D721Med (cell line): ENCODE data around the gene SLC39A7.
A peak's percentile ranks its signal among the peaks of the same experiment; 100 is the strongest.

ENCODE experiments used
- DNase-seq: peaks from one replicate; pipeline ENCODE4 v3.0.0; 2011; ENCODE audit warnings: low spot score; ENCODE audit not compliant: insufficient read length
- FAIRE-seq: peaks from 2 replicates; lab custom pipeline; 2011; peaks lifted over from hg19 to GRCh38; lab: Jason Lieb, UNC
- TF ChIP-seq, protein P1 (sequence below): IDR thresholded peaks from 2 replicates; pipeline ENCODE4 v1.5.1; 2012; ENCODE audit warnings: mild to moderate bottlenecking, control low read depth; ENCODE audit not compliant: insufficient read depth; ENCODE audit errors: missing control alignments

Gene SLC39A7

DNA sequence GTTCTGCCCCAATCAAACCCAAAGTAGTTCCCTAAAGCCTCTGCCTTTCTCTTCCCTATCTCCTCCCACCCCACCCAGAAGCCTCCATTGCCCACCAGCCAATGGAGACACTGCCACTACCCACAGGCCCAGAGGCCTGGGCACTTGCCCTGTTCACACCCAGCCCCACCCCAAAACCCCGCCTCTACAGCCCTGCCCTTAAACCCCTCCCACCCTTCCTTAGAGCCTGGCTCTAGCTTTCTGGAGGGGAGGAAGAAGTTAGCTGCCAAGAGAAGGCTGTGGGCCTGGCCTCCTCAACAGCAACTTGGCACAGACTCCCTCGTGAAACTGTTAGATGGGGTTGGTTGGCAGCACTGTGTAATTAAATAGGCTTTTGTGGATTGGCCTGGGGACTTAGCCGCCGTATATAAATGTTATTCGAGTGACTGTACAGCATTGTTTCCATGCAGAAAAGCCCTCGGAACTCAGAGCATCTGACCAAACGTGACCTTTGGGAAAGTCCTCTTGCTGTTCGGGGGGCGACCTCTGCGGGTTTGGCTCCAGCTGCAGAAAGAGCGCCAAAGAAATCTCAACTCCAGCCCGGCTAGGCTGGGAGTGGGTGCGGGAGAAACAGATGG lies 39.8 kb upstream of the SLC39A7 start:
- TF ChIP-seq, protein P1, sequence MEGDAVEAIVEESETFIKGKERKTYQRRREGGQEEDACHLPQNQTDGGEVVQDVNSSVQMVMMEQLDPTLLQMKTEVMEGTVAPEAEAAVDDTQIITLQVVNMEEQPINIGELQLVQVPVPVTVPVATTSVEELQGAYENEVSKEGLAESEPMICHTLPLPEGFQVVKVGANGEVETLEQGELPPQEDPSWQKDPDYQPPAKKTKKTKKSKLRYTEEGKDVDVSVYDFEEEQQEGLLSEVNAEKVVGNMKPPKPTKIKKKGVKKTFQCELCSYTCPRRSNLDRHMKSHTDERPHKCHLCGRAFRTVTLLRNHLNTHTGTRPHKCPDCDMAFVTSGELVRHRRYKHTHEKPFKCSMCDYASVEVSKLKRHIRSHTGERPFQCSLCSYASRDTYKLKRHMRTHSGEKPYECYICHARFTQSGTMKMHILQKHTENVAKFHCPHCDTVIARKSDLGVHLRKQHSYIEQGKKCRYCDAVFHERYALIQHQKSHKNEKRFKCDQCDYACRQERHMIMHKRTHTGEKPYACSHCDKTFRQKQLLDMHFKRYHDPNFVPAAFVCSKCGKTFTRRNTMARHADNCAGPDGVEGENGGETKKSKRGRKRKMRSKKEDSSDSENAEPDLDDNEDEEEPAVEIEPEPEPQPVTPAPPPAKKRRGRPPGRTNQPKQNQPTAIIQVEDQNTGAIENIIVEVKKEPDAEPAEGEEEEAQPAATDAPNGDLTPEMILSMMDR: no peak
- FAIRE-seq (no peak), DNase-seq (no peak)

DNA sequence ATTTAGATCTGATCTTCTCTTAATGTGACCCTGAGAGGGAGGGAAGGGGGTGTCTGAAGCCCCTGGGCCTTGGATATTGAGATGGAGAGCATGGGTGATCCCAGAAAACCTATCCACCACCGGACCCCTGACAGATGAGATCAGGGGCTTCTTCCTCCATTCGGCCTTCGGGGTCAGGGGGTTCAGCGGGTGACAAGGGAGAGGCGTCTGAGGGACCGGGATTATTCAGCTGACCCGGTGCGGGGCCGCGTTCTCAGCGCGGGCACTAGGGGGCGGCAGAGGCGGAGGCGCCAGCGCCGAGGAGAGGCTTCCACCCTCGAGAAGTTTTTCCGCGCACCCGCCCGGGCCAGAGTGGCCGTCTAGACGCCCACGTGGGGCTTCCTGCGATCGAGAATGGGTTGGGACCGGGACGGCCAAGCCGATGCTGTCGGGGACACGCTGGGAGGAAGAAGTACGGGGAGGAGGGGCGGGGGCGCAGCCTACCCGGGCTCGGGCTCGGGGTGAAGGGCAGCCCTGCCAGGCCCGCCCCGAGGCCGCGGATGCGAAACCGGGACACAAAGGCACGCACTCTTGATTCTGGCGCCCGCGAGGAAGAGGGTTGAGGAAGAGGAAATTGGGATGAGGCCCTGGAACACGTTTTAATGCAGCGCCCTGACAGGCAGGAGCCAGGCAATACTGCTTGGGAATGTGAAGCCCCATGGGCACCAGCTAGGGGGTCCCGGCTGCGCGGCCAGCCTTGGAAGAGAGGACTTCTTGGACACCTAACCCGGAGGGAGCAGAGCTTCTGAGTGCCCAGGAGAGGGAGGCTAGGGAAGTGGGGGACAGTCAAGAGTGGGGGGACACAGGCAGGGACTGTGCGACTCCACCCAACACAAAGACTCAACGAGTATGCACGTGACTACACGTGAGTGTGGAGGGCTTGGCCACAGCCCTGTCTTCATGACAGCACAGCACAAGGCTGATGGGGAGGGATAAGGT lies 39.0 kb upstream of the SLC39A7 start:
- no peak for FAIRE-seq
- TF ChIP-seq, protein P1: peak; percentile 84
- peak; percentile 95 for DNase-seq

DNA sequence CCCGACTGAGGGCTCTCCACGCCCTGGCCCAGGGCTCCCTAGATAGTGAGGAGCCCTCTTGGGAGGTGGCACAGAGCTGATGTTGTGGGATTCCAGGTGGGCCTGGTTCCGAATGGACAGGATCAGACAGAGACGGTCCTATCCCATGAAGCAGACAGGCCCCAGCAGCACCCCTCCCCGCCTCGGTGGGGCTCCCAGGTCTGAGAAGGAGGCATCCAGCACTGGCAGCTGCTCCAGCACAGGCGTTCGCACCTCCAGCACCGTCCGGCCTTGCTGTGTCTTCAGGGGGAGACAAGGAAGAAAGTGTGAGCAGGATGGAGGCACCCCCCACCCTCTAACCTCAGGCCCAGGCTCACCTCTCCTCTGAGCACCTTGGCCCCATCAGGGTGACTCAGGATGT lies 37.1 kb upstream of the SLC39A7 start:
- FAIRE-seq (no peak), DNase-seq (no peak)
- TF ChIP-seq, protein P1: no peak

DNA sequence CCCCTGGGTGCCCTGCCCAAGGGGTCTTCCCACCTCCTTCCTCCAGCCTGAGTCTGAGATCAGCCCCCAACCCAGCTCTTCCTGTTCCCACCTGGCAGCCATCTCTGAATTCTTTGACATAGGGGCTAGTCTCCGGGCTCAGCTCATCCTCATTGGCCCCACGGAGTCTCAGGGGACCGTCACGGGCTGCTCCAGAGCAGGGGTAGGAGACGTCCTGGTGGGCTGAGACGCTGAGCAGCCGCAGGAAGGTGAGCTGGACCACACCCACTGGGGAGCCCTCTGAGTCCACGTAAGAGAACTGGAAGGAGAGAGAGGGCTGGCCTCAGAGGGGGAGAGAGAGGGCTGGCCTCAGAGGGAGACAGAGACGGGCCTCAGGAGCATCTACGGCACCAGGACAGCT lies 36.5 kb upstream of the SLC39A7 start:
- DNase-seq (no peak), FAIRE-seq (no peak)
- TF ChIP-seq, protein P1: no peak

DNA sequence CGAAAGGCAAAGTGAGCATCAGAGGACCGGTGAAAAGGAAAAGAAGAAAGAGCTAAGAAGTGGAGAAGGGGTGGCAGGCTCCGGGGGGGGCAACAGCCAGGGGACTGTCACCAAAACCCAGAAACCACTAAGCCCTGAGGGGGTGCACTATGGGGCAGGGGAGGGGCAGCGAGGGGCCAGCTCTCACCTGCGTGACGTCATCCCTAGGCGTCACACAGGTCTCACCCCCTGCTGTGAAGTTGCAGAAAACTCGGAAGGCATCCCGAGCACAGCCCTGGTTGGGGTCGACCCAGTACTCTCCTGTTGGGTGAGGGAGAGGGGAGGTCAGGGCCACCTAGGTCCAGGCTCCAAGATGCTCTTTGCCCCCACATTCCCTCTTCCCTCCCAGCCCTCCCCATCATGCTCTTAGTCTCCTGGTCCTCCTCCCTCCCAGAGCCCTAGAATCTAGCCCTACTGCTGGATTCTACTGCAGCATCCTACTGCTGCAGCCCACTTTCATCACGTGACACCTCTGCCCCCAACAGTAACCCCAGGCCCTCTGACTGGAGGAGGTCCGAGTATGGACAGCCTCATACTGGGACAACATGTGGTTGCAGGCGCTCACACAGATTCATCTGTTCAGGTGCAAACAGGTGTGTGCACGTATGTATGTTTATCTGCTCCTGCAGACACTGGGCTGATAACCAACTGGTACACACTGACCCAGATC lies 35.8 kb upstream of the SLC39A7 start:
- DNase-seq (no peak), FAIRE-seq (no peak)
- TF ChIP-seq, protein P1: no peak

DNA sequence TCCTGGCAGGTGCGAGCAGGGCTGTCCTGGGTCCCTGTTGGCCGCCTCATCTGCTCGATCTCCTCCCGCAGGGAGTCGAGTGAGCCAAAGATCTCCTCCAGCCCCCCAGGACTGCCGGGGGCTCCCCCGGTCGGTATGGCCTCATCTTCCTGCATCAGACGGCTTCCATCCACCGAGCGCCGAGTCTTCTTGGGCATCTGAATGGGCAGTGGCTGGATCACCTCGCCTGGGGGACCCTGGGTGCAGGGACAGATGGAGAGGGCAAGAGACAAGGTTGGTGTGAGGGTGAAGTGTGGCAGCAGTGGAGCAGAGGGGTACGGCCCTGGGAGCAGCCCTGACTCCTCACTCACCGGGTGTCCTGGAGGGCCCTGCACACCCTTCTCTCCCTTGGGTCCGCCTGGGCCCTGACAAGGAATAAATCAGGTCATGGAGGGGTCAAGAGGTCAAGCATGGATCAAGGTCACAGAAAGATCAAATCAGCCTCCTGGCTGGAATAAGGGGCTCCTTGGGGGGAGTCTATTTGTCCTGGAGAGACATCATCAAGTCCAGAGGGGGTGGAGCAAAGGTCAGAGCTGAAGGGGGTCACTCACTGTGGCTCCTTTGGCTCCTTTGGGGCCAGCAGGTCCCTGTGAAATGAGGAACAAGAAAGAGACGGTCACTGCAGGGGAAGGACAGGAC lies 34.9 kb upstream of the SLC39A7 start:
- TF ChIP-seq, protein P1: no peak
- DNase-seq (no peak), FAIRE-seq (no peak)
